ENCODE results near the gene CCDC196. TPM values are rescaled to one million over a fixed set of nuclear protein-coding genes. Genes with fewer than 3 reads are reported as not detected.
"Not testable (repeated sequence)": the region's sequence is repeated elsewhere in the genome, so short reads cannot be mapped to it uniquely, and the experiment has no call there.

Gene CCDC196
- total RNA-seq, 1 experiment from 2014 or later: not detected

GRCh38 chr14:66496911-66497310 is 10.7 kb downstream of the CCDC196 start:
- no peaks in the 10 kb centered on the region for H3K4me1 ChIP-seq (replicated peaks; ENCODE audit: insufficient read depth)
- H3K4me2 ChIP-seq: no peak overlapping the region
- no peaks in the 10 kb centered on the region for H4K20me1 ChIP-seq (ENCODE audit: insufficient read depth)
- H3K4me3 ChIP-seq: no peak overlapping the region
- H3K36me3 ChIP-seq (ENCODE audit: low read depth): no peaks in the 10 kb centered on the region
- H3K27me3 ChIP-seq (ENCODE audit: insufficient read depth, low read depth): no peaks in the 10 kb centered on the region
- TF ChIP-seq CTCF (conservative IDR thresholded peaks at IDR 0.05): no peak
- H3K9me3 ChIP-seq (ENCODE audit: insufficient read depth, low read depth): no peaks in the 10 kb centered on the region
- POLR2A ChIA-PET (ENCODE audit: unreplicated experiment): no interaction called here
- no peak for DNase-seq
- intact Hi-C loops (cut with micrococcal nuclease; ENCODE audit: unreplicated experiment): loop anchor here (5.0 to 10.0 kb wide), 3 partner anchors 132 to 618 kb away; no protein-coding TSS in a partner anchor
- H3K79me2 ChIP-seq (ENCODE audit: low read depth): no peaks in the 10 kb centered on the region
- BruUV-seq (replicated peaks): no TSS peak
- H3K9me2 ChIP-seq (ENCODE audit: insufficient read depth): no peaks in the 10 kb centered on the region
- H2AFZ ChIP-seq: no peak overlapping the region
- CTCF ChIA-PET: interaction anchor here (0.7 kb wide), 1 partner anchor 923 kb away, joined by 3 read pairs; no protein-coding TSS in a partner anchor
- H3F3A ChIP-seq (ENCODE audit: insufficient read depth, low read depth): no peaks in the 10 kb centered on the region
- H3K27ac ChIP-seq: no peak overlapping the region

- Histone ChIP-seq H4K20me1 (ENCODE audit: insufficient read depth) (no peaks in the 10 kb centered on the region), H3K27me3 (ENCODE audit: insufficient read depth, low read depth) (no peaks in the 10 kb centered on the region), H3K4me3 (no peak overlapping the region), H3K9me3 (ENCODE audit: insufficient read depth, low read depth) (no peaks in the 10 kb centered on the region), H3F3A (ENCODE audit: insufficient read depth, low read depth) (no peaks in the 10 kb centered on the region), H3K9me2 (ENCODE audit: insufficient read depth) (no peaks in the 10 kb centered on the region), H3K4me1 (replicated peaks; ENCODE audit: insufficient read depth) (no peaks in the 10 kb centered on the region), H3K4me2 (no peak overlapping the region), H2AFZ (no peak overlapping the region), H3K36me3 (ENCODE audit: low read depth) (no peaks in the 10 kb centered on the region), H3K79me2 (ENCODE audit: low read depth) (no peaks in the 10 kb centered on the region), H3K27ac (no peak overlapping the region)
- ChIA-PET POLR2A (ENCODE audit: unreplicated experiment) (no interaction called here), CTCF (interaction anchor here (0.6 kb wide), 1 partner anchor 249 kb away, joined by 3 read pairs; no protein-coding TSS in a partner anchor)
- intact Hi-C loops (cut with micrococcal nuclease; ENCODE audit: unreplicated experiment): loop anchor here (5.0 to 10.0 kb wide), 3 partner anchors 134 to 616 kb away; no protein-coding TSS in a partner anchor
- TF ChIP-seq CTCF (conservative IDR thresholded peaks at IDR 0.05): no peak
- no peak for TF ChIP-seq EZH2 (IDR thresholded peaks at IDR 0.05; ENCODE audit: low read depth)
- DNase-seq: no peak
- BruUV-seq (replicated peaks): no TSS peak
These were observed 12.1 kb downstream of the CCDC196 start for GRCh38 chr14:66498311-66498710.

- Histone ChIP-seq H4K20me1 (ENCODE audit: insufficient read depth) (no peaks in the 10 kb centered on the region), H3K27ac (no peak overlapping the region), H3K79me2 (ENCODE audit: low read depth) (0 out of 2 replicates have a peak, but pooled peaks cover 8% of the 10 kb centered on the region), H3K27me3 (ENCODE audit: insufficient read depth, low read depth) (no peaks in the 10 kb centered on the region), H3K9me2 (ENCODE audit: insufficient read depth) (no peaks in the 10 kb centered on the region), H3K4me2 (no peak overlapping the region), H3K36me3 (ENCODE audit: low read depth) (no peaks in the 10 kb centered on the region), H3F3A (ENCODE audit: insufficient read depth, low read depth) (no peaks in the 10 kb centered on the region), H3K4me1 (replicated peaks; ENCODE audit: insufficient read depth) (peaks cover 7% of the 10 kb centered on the region; the same call in 1 of the 2 replicates), H2AFZ (no peak overlapping the region), H3K4me3 (no peak overlapping the region), H3K9me3 (ENCODE audit: insufficient read depth, low read depth) (no peaks in the 10 kb centered on the region)
- BruUV-seq (replicated peaks): no TSS peak
- no peak for TF ChIP-seq CTCF (conservative IDR thresholded peaks at IDR 0.05)
- TF ChIP-seq EZH2 (IDR thresholded peaks at IDR 0.05; ENCODE audit: low read depth): no peak
- intact Hi-C loops (cut with micrococcal nuclease; ENCODE audit: unreplicated experiment): no loop called here
- no peak for DNase-seq
- ChIA-PET POLR2A (ENCODE audit: unreplicated experiment) (no interaction called here), CTCF (no interaction called here)
These were observed 15.4 kb downstream of the CCDC196 start for GRCh38 chr14:66501592-66501991.

GRCh38 chr14:66502836-66503235 is 16.7 kb downstream of the CCDC196 start:
- H3K79me2 ChIP-seq (ENCODE audit: low read depth); DNase-seq; H3K4me2 ChIP-seq; H3K27me3 ChIP-seq (ENCODE audit: insufficient read depth, low read depth); H3K9me3 ChIP-seq (ENCODE audit: insufficient read depth, low read depth); intact Hi-C loops (cut with micrococcal nuclease; ENCODE audit: unreplicated experiment); H3K27ac ChIP-seq; H3F3A ChIP-seq (ENCODE audit: insufficient read depth, low read depth); H3K4me3 ChIP-seq; H4K20me1 ChIP-seq (ENCODE audit: insufficient read depth); BruUV-seq (replicated peaks); H3K9me2 ChIP-seq (ENCODE audit: insufficient read depth); H2AFZ ChIP-seq; CTCF ChIA-PET; H3K36me3 ChIP-seq (ENCODE audit: low read depth): not testable (repeated sequence)
- POLR2A ChIA-PET (ENCODE audit: unreplicated experiment): interaction anchor here (0.6 kb wide), 1 partner anchor 251 kb away, joined by 4 read pairs; no protein-coding TSS in a partner anchor
- H3K4me1 ChIP-seq (replicated peaks; ENCODE audit: insufficient read depth): peaks cover 12% of the 10 kb centered on the region; the same call in 1 of the 2 replicates
